IMR-90 (cell line): ENCODE measurements around the gene SPAAR. TPM values are rescaled to one million over a fixed set of nuclear protein-coding genes. Genes with fewer than 3 reads are reported as not detected.

Experiments used
- ATAC-seq: fragments of 200-7000 bp; cut with Tn5 transposase; 2 replicates; pipeline ENCODE4 v1.9.1; 2020; ENCODE audit warnings: low read depth, mild to moderate bottlenecking, moderate library complexity
- BruUV-seq: library from RNA; stranded (reverse); fragments of 400-500 nt; replicated peaks from 2 replicates; lab custom pipeline; 2021; lab: Mats Ljungman, UMichigan
- CTCF ChIA-PET: fragments of 300-600 bp; formaldehyde crosslinking; extraction: SDS; loops from one replicate; lab custom pipeline; 2021; ENCODE audit warnings: antibody characterized with exemption; lab: Yijun Ruan, JAX
- POLR2A ChIA-PET: fragments of 300-600 bp; sonication (Branson Sonifier 250); formaldehyde crosslinking; loops from one replicate; lab custom pipeline; 2022; ENCODE audit warnings: antibody characterized with exemption; ENCODE audit not compliant: unreplicated experiment; lab: Charles Lee
- DNase-seq: peaks from one replicate; pipeline ENCODE4 v3.0.0; 2013
- H2AFZ ChIP-seq: replicated peaks from 2 replicates; pipeline ENCODE3; 2013; ENCODE audit warnings: low read length, mild to moderate bottlenecking; ENCODE audit not compliant: poor library complexity
- H2AK5ac ChIP-seq: 2 replicates; pipeline ENCODE4 v1.6.1; 2013; ENCODE audit warnings: low read depth, low read length, inconsistent platforms
- H2AK9ac ChIP-seq: replicated peaks from 2 replicates; pipeline ENCODE3; 2013; ENCODE audit warnings: mild to moderate bottlenecking, low read depth, low read length, moderate library complexity; ENCODE audit not compliant: poor library complexity
- H2BK120ac ChIP-seq: 2 replicates; pipeline ENCODE4 v1.6.1; 2013; ENCODE audit warnings: low read depth, low read length, inconsistent platforms
- H2BK15ac ChIP-seq: 3 replicates; pipeline ENCODE4 v1.6.1; 2013; ENCODE audit warnings: low read depth, low read length, inconsistent platforms
- H2BK20ac ChIP-seq: 2 replicates; pipeline ENCODE4 v1.6.1; 2013; ENCODE audit warnings: low read depth, mild to moderate bottlenecking, inconsistent platforms, low read length, moderate library complexity
- H2BK5ac ChIP-seq: 2 replicates; pipeline ENCODE4 v1.6.1; 2013; ENCODE audit warnings: mild to moderate bottlenecking, low read depth, low read length, inconsistent platforms; ENCODE audit not compliant: poor library complexity, severe bottlenecking
- H3K14ac ChIP-seq: replicated peaks from 2 replicates; pipeline ENCODE4 v1.6.1; 2013; ENCODE audit warnings: low read depth, low read length, inconsistent platforms
- H3K18ac ChIP-seq: 2 replicates; pipeline ENCODE4 v1.6.1; 2013; ENCODE audit warnings: low read depth, low read length, control low read depth
- H3K23ac ChIP-seq: 2 replicates; pipeline ENCODE4 v1.6.1; 2013; ENCODE audit warnings: low read depth, low read length, inconsistent platforms
- H3K27ac ChIP-seq: 2 replicates; pipeline ENCODE4 v1.5.1; 2013; ENCODE audit warnings: mild to moderate bottlenecking, control low read depth, low read length; ENCODE audit not compliant: insufficient read depth
- H3K27me3 ChIP-seq: 2 replicates; pipeline ENCODE4 v1.6.1; 2013; ENCODE audit warnings: low read length; ENCODE audit not compliant: control insufficient read depth, insufficient read depth
- H3K36me3 ChIP-seq: 2 replicates; pipeline ENCODE4 v1.6.1; 2013; ENCODE audit warnings: low read length, mixed read lengths; ENCODE audit not compliant: control insufficient read depth, insufficient read depth
- H3K4ac ChIP-seq: 2 replicates; pipeline ENCODE4 v1.6.1; 2013; ENCODE audit warnings: low read depth, low read length, inconsistent platforms
- H3K4me1 ChIP-seq: 2 replicates; pipeline ENCODE4 v1.6.1; 2013; ENCODE audit warnings: low read length, mixed read lengths; ENCODE audit not compliant: control insufficient read depth, insufficient read depth
- H3K4me2 ChIP-seq: 2 replicates; pipeline ENCODE4 v1.6.1; 2013; ENCODE audit warnings: low read depth, mild to moderate bottlenecking, control low read depth, low read length, moderate library complexity
- H3K4me3 ChIP-seq: 2 replicates; pipeline ENCODE4 v1.5.1; 2013; ENCODE audit warnings: low read depth, mild to moderate bottlenecking, control low read depth, low read length, moderate library complexity; ENCODE audit not compliant: insufficient read depth
- H3K56ac ChIP-seq: 2 replicates; pipeline ENCODE4 v1.6.1; 2013; ENCODE audit warnings: low read length, inconsistent platforms; ENCODE audit not compliant: insufficient read depth; ENCODE audit errors: extremely low read depth
- H3K79me1 ChIP-seq, 2 experiments: 2 replicates each; pipeline ENCODE4 v1.6.1; 2013; ENCODE audit warnings: low read length in 2 of 2, inconsistent platforms in 1 of 2, low read depth in 1 of 2
- H3K9ac ChIP-seq: 2 replicates; pipeline ENCODE4 v1.6.1; 2013; ENCODE audit warnings: low read depth, low read length, control low read depth
- H3K9me1 ChIP-seq: 2 replicates; pipeline ENCODE4 v1.6.1; 2013; ENCODE audit warnings: low read length, inconsistent platforms; ENCODE audit not compliant: insufficient read depth
- H3K9me3 ChIP-seq: 2 replicates; pipeline ENCODE4 v1.6.1; 2013; ENCODE audit warnings: low read length; ENCODE audit not compliant: control insufficient read depth, insufficient read depth
- H4K20me1 ChIP-seq: 2 replicates; pipeline ENCODE4 v1.6.1; 2013; ENCODE audit warnings: low read length, inconsistent platforms; ENCODE audit not compliant: insufficient read depth
- H4K5ac ChIP-seq: 2 replicates; pipeline ENCODE4 v1.6.1; 2013; ENCODE audit warnings: mild to moderate bottlenecking, low read depth, low read length, control low read depth
- H4K8ac ChIP-seq, 2 experiments: 2 replicates each; pipeline ENCODE4 v1.6.1; 2013; ENCODE audit warnings: low read depth in 2 of 2, low read length in 2 of 2, control low read depth in 1 of 2, inconsistent platforms in 1 of 2
- H4K91ac ChIP-seq: 2 replicates; pipeline ENCODE4 v1.6.1; 2013; ENCODE audit warnings: low read depth, low read length, inconsistent platforms; ENCODE audit not compliant: insufficient read depth
- NFE2L2 ChIP-seq: fragments of 150-350 bp; IDR thresholded peaks from 2 replicates; pipeline ENCODE4 v1.6.1; 2016; ENCODE audit warnings: low read depth, mild to moderate bottlenecking, low read length
- POLR2A ChIP-seq: IDR thresholded peaks from 2 replicates; pipeline ENCODE4 v1.6.1; 2012; ENCODE audit warnings: mild to moderate bottlenecking, low read depth, low read length
- RAD21 ChIP-seq: IDR thresholded peaks from 2 replicates; pipeline ENCODE4 v1.6.1; 2012; ENCODE audit warnings: low read length, improper control_type of control experiment
- RCOR1 ChIP-seq: IDR thresholded peaks from 2 replicates; pipeline ENCODE4 v1.6.1; 2012; ENCODE audit warnings: mild to moderate bottlenecking, low read length, improper control_type of control experiment; ENCODE audit not compliant: insufficient replicate concordance
- SMC3 ChIP-seq: fragments of 150-350 bp; IDR thresholded peaks from 2 replicates; pipeline ENCODE4 v1.6.1; 2016; ENCODE audit warnings: low read depth, mild to moderate bottlenecking, antibody characterized with exemption, low read length, moderate library complexity
- WGBS, 2 experiments: methylation state at CpG; one replicate each; pipeline versions ENCODE4 v1.1.5 to v1.1.7; 2013; ENCODE audit warnings: missing lambda C conversion rate in 2 of 2; ENCODE audit not compliant: insufficient read length in 1 of 2; ENCODE audit errors: extremely low coverage in 2 of 2; 5-methylcytosine and 5-hydroxymethylcytosine counted together
- dilution Hi-C: fragments of 300-500 bp; cut with HindIII; formaldehyde crosslinking; loops from one replicate; pipeline ENCODE4 v1.14.3; 2018; ENCODE audit warnings: low sequenced_read_pairs; ENCODE audit not compliant: unreplicated experiment
- in situ Hi-C: fragments of 300-500 bp; cut with MboI; formaldehyde crosslinking; loops from 3 replicates; pipeline ENCODE4 v1.14.3; 2019; ENCODE audit warnings: low sequenced_read_pairs, inconsistent platforms, mixed read lengths
- intact Hi-C: fragments of 100-400 bp; cut with micrococcal nuclease; formaldehyde crosslinking; loops from 2 replicates; pipeline ENCODE4 v1.10.0; 2022
- polyA plus RNA-seq, 3 experiments: library from polyadenylated mRNA; depleted of rRNA; stranded (reverse); fragments of >200 nt; gene quantifications; 2 replicates each; pipeline ENCODE4 v1.2.3, GENCODE V29; 2012; ENCODE audit warnings: low replicate concordance in 1 of 3
- total RNA-seq: library from RNA; depleted of rRNA; stranded (reverse); fragments of >200 nt; gene quantifications from 2 replicates; pipeline ENCODE4 v1.2.3, GENCODE V29; 2012
- TF ChIP-seq, protein P1 (sequence below): conservative IDR thresholded peaks from 2 replicates; pipeline ENCODE4 v1.5.1; 2012; ENCODE audit warnings: mild to moderate bottlenecking, low read depth, low read length, improper control_type of control experiment
- TF ChIP-seq, protein P2 (sequence below): fragments of 150-350 bp; IDR thresholded peaks from 2 replicates; pipeline ENCODE4 v1.6.1; 2016; ENCODE audit warnings: low read depth, mild to moderate bottlenecking, low read length, moderate library complexity, borderline replicate concordance

Gene SPAAR
- total and polyA plus RNA-seq, 2 of the 4 experiments (the other 2 are of a cell fraction) = 0.18 to 0.32 TPM

- ATAC-seq = no peak
These were observed 6.2 kb upstream of the SPAAR start for GRCh38 chr9:35903049-35903448.

More at GRCh38 chr9:35903049-35903448, 6.2 kb upstream of the SPAAR start:
- Histone ChIP-seq H3K18ac (no peak overlapping the region), H4K20me1 (no peaks in the 10 kb centered on the region), H3K4me2 (no peak overlapping the region), H3K56ac (no peak overlapping the region), H2BK5ac (no peak overlapping the region), H4K8ac (no peak overlapping the region), H3K23ac (no peak overlapping the region), H3K36me3 (no peaks in the 10 kb centered on the region), H4K91ac (no peak overlapping the region), H2AK9ac (no peak overlapping the region), H2BK15ac (no peak overlapping the region), H4K5ac (no peak overlapping the region), H3K4me1 (peaks cover 29% of the 10 kb centered on the region), H2BK120ac (no peak overlapping the region), H3K27me3 (peaks cover 5% of the 10 kb centered on the region; the same call in 1 of the 2 replicates), H2AK5ac (no peak overlapping the region), H3K4me3 (no peak overlapping the region), H3K9me1 (peaks cover 14% of the 10 kb centered on the region), H3K14ac (no peak overlapping the region), H3K9me3 (no peaks in the 10 kb centered on the region), H3K79me1 (peaks cover 0 to 16% of the 10 kb centered on the region in 2 experiments; a peak in 2 of 4 replicates), H3K9ac (no peak overlapping the region), H3K27ac (no peak overlapping the region), H2BK20ac (no peak overlapping the region), H2AFZ (no peak overlapping the region), H3K4ac (no peak overlapping the region)
- no TSS peak for BruUV-seq
- intact Hi-C loops = loop anchor here (1.0 kb wide), 2 partner anchors 42 to 120 kb away; no protein-coding TSS in a partner anchor
- ChIA-PET POLR2A (interaction anchor here (1.2 kb wide), 1 partner anchor 43 kb away, joined by 4 read pairs; no protein-coding TSS in a partner anchor), CTCF (interaction anchor here (0.6 to 1.6 kb wide), 9 partner anchors 8 to 264 kb away, joined by 3 to 20 read pairs (median 3); no protein-coding TSS in a partner anchor)
- in situ Hi-C loops = loop anchor here (5.0 kb wide), 1 partner anchor 44 kb away; no protein-coding TSS in a partner anchor
- peak; percentile 65 for DNase-seq
- TF ChIP-seq, protein P1, sequence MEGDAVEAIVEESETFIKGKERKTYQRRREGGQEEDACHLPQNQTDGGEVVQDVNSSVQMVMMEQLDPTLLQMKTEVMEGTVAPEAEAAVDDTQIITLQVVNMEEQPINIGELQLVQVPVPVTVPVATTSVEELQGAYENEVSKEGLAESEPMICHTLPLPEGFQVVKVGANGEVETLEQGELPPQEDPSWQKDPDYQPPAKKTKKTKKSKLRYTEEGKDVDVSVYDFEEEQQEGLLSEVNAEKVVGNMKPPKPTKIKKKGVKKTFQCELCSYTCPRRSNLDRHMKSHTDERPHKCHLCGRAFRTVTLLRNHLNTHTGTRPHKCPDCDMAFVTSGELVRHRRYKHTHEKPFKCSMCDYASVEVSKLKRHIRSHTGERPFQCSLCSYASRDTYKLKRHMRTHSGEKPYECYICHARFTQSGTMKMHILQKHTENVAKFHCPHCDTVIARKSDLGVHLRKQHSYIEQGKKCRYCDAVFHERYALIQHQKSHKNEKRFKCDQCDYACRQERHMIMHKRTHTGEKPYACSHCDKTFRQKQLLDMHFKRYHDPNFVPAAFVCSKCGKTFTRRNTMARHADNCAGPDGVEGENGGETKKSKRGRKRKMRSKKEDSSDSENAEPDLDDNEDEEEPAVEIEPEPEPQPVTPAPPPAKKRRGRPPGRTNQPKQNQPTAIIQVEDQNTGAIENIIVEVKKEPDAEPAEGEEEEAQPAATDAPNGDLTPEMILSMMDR = peak; percentile 73
- TF ChIP-seq POLR2A = no peak
- TF ChIP-seq RCOR1 = no peak
- TF ChIP-seq, protein P2, sequence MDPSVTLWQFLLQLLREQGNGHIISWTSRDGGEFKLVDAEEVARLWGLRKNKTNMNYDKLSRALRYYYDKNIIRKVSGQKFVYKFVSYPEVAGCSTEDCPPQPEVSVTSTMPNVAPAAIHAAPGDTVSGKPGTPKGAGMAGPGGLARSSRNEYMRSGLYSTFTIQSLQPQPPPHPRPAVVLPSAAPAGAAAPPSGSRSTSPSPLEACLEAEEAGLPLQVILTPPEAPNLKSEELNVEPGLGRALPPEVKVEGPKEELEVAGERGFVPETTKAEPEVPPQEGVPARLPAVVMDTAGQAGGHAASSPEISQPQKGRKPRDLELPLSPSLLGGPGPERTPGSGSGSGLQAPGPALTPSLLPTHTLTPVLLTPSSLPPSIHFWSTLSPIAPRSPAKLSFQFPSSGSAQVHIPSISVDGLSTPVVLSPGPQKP = no peak
- TF ChIP-seq RAD21 = peak; percentile 73
- TF ChIP-seq NFE2L2 = no peak
- peak; percentile 73 for TF ChIP-seq SMC3
- no CpG with 5 or more reads among the region's 3 CpGs for WGBS, 2 experiments
- dilution Hi-C loops = no loop called here
